GM06990 (cell line): ENCODE data around the gene KRTAP10-9.

Experiments
- DNase-seq: peaks from one replicate; pipeline ENCODE4 v3.0.0-alpha.2; 2011; ENCODE audit not compliant: insufficient read length; ENCODE audit errors: extremely low read depth
- H3K27me3 ChIP-seq: replicated peaks from 2 replicates; pipeline ENCODE4 v1.6.0; 2011; ENCODE audit warnings: low read length; ENCODE audit not compliant: control insufficient read depth, insufficient read depth
- H3K36me3 ChIP-seq: 2 replicates; pipeline ENCODE4 v1.5.1; 2011; ENCODE audit warnings: low read length; ENCODE audit not compliant: control insufficient read depth, insufficient read depth
- H3K4me3 ChIP-seq: replicated peaks from 2 replicates; pipeline ENCODE4 v1.5.1; 2011; ENCODE audit warnings: low read depth, mild to moderate bottlenecking, control low read depth, low read length
- TF ChIP-seq, protein P1 (sequence below): IDR thresholded peaks from 2 replicates; pipeline ENCODE4 v1.5.1; 2011; ENCODE audit warnings: low read length, control low read depth, mild to moderate bottlenecking, inconsistent platforms; ENCODE audit not compliant: insufficient read depth, poor library complexity, severe bottlenecking

Gene KRTAP10-9

DNA sequence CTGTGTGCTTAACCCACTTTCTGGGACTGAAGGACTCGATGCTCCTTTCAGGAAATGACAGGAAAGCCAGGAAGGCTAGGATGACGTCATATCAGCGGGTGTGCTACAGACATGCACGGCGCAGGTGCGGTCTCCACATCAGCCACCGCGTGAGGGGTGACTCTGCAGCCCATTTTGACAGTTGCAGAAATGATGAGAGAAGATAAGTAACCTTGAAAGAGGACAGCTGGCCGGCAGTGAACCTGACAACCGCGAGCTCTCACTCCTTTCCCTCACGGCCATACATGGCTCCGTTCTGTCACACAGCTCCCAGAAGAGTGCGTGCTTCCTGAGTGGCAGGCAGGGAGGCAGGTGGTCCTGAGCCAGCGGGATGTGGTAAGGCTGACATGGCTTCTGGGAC lies 44.8 kb upstream of the KRTAP10-9 start:
- DNase-seq, result no peak
- Histone ChIP-seq H3K27me3 (no peaks in the 10 kb centered on the region), H3K4me3 (no peak overlapping the region), H3K36me3 (no peaks in the 10 kb centered on the region)
- TF ChIP-seq, protein P1, sequence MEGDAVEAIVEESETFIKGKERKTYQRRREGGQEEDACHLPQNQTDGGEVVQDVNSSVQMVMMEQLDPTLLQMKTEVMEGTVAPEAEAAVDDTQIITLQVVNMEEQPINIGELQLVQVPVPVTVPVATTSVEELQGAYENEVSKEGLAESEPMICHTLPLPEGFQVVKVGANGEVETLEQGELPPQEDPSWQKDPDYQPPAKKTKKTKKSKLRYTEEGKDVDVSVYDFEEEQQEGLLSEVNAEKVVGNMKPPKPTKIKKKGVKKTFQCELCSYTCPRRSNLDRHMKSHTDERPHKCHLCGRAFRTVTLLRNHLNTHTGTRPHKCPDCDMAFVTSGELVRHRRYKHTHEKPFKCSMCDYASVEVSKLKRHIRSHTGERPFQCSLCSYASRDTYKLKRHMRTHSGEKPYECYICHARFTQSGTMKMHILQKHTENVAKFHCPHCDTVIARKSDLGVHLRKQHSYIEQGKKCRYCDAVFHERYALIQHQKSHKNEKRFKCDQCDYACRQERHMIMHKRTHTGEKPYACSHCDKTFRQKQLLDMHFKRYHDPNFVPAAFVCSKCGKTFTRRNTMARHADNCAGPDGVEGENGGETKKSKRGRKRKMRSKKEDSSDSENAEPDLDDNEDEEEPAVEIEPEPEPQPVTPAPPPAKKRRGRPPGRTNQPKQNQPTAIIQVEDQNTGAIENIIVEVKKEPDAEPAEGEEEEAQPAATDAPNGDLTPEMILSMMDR, result no peak

DNA sequence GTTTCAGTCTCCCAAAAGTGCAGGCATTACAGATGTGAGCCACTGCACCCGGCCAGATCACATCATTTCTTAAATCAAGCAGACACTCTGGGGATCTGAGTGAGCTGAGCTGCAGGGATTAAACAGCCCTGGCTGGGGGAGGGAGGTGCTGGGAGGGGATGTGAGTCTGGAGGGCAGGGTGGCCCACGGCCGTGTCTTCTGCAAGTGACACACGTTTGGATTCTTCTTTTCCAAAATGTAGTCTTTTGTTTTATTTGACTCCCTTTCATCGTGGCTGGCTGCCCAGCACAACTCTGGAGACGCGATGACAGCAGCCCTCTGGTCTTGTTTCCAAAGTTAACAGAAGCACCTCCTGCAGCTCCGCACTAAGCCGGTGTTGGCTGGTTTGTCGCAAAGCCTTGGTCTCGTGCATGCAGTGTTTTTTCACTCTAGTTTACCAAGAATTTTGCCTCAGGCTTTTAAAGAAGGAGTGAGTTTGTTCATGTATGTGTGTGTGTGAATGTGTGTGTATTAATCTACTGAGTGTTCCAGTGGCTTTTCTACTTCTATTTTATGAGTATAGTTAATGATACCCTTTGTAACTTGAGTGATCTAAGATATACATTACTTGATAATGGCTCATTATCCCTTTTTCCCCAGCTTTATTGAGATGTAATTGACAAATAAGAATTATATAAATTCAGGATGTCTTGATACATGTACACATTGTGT lies 43.6 kb upstream of the KRTAP10-9 start:
- Histone ChIP-seq H3K4me3 (no peak overlapping the region), H3K36me3 (no peaks in the 10 kb centered on the region), H3K27me3 (no peaks in the 10 kb centered on the region)
- TF ChIP-seq, protein P1, result no peak
- no peak for DNase-seq

DNA sequence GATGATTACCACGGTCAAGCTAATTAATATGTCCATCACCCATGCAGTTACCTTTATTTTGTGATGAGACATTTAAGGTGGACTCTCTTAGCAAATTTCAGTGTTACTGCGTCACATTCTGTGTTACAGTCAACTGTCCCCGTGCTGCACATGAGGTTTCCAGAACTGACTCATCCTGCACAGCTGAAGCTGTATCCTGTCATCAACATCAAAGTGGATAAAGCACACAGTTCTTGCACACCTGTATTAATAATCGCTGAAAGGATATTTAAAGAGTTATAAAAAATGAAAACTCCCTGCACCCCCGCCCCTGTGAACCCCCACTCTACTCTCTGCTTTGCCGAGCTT lies 43.1 kb upstream of the KRTAP10-9 start:
- TF ChIP-seq, protein P1, result no peak
- no peak overlapping the region for H3K4me3 ChIP-seq
- no peak for DNase-seq
- H3K36me3 ChIP-seq, result no peaks in the 10 kb centered on the region
- H3K27me3 ChIP-seq, result no peaks in the 10 kb centered on the region

- no peak for DNase-seq
- TF ChIP-seq, protein P1, result no peak
- H3K36me3 ChIP-seq, result no peaks in the 10 kb centered on the region
- no peaks in the 10 kb centered on the region for H3K27me3 ChIP-seq
- no peak overlapping the region for H3K4me3 ChIP-seq
Measured at GRCh38 chr21:44585892-44586291, 41.0 kb upstream of the KRTAP10-9 start.

DNA sequence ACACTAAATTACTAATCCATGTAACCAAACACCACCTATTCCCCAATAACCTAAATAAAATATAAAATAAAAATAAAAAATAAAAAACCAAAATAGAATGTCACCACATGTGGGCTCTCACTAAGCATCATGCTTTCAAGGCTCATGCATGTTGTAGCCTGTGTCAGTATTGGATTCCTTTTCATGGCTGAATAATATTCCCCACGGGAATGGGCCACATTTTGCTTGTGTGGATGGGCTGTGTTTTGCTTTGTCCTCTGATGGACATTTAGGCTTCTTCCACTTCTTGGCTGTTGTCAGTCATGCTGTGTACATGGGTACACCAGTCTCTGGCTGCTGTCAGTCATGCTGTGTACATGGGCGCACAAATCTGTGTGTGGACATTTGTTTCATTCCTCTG lies 37.8 kb upstream of the KRTAP10-9 start:
- Histone ChIP-seq H3K27me3 (no peaks in the 10 kb centered on the region), H3K4me3 (no peak overlapping the region), H3K36me3 (no peaks in the 10 kb centered on the region)
- no peak for DNase-seq
- TF ChIP-seq, protein P1, result no peak
